ENCODE data around the gene SCMH1.

DNA sequence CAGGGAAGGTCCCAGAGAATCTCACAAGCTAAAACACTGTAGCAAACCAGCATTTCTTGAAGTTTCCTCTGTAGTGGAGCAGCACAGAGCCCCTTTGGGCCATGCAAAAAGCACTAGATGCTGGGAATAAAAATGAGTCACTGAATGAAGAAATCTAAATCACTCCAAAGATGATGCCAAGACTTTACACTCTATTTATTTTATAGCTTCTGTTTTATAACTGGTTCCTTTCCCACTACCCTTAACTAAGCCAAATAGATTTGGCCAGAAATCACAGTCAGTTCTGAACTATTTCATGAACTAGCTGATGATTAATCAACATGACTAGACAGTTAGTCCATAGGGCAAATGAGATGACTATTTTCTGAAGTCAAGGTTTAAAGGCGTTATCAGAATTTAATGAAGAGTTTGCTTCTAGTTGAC lies 89.5 kb downstream of the SCMH1 start:
- TF ChIP-seq ZNF280D (tag by site-specific recombination; IDR thresholded peaks at IDR 0.05) = no peak
- TF ChIP-seq GLIS1 (tag by site-specific recombination; IDR thresholded peaks at IDR 0.05) = no peak
- TF ChIP-seq, protein P1, sequence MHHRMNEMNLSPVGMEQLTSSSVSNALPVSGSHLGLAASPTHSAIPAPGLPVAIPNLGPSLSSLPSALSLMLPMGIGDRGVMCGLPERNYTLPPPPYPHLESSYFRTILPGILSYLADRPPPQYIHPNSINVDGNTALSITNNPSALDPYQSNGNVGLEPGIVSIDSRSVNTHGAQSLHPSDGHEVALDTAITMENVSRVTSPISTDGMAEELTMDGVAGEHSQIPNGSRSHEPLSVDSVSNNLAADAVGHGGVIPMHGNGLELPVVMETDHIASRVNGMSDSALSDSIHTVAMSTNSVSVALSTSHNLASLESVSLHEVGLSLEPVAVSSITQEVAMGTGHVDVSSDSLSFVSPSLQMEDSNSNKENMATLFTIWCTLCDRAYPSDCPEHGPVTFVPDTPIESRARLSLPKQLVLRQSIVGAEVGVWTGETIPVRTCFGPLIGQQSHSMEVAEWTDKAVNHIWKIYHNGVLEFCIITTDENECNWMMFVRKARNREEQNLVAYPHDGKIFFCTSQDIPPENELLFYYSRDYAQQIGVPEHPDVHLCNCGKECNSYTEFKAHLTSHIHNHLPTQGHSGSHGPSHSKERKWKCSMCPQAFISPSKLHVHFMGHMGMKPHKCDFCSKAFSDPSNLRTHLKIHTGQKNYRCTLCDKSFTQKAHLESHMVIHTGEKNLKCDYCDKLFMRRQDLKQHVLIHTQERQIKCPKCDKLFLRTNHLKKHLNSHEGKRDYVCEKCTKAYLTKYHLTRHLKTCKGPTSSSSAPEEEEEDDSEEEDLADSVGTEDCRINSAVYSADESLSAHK (tag by site-specific recombination; IDR thresholded peaks at IDR 0.05) = no peak
- TF ChIP-seq ZNF114 (tag by site-specific recombination; IDR thresholded peaks at IDR 0.05) = no peak
- TF ChIP-seq ZBTB21 (tag by site-specific recombination; IDR thresholded peaks at IDR 0.05) = no peak
- no peak for TF ChIP-seq ZNF24 (tag by site-specific recombination; IDR thresholded peaks at IDR 0.05)
- TF ChIP-seq ZNF121 (tag by site-specific recombination; IDR thresholded peaks at IDR 0.05) = no peak
- TF ChIP-seq ZNF416 (tag by site-specific recombination; IDR thresholded peaks at IDR 0.05) = no peak
- TF ChIP-seq ZSCAN30 (tag by site-specific recombination; IDR thresholded peaks at IDR 0.05) = no peak
- TF ChIP-seq CTCF (tag by site-specific recombination; IDR thresholded peaks at IDR 0.05) = no peak
- no peak for TF ChIP-seq ZNF175 (tag by site-specific recombination; IDR thresholded peaks at IDR 0.05)
